Endothelial cell of umbilical vein (primary cell): Measurements from ENCODE around the gene TDRD10. TPM values are rescaled to one million over a fixed set of nuclear protein-coding genes. Genes with fewer than 3 reads are reported as not detected.

Experiments used
- BruUV-seq: library from RNA; stranded (reverse); fragments of 400-500 nt; replicated peaks from 2 replicates; lab custom pipeline; 2021; lab: Mats Ljungman, UMichigan
- CTCF ChIA-PET: fragments of 300-600, 350-600 bp; sonication (Branson Sonifier 250); formaldehyde crosslinking; loops from one replicate; lab custom pipeline; 2021; ENCODE audit warnings: antibody characterized with exemption, inconsistent platforms; lab: Charles Lee
- POLR2A ChIA-PET: fragments of 300-600, 350-600 bp; sonication (Branson Sonifier 250); formaldehyde crosslinking; loops from one replicate; lab custom pipeline; 2021; ENCODE audit warnings: antibody characterized with exemption, inconsistent platforms; lab: Charles Lee
- DNase-seq: peaks from one replicate; pipeline ENCODE4 v3.0.0-alpha.2; 2011; ENCODE audit warnings: low read depth, low spot score
- FAIRE-seq: peaks from 2 replicates; lab custom pipeline; 2011; peaks lifted over from hg19 to GRCh38; lab: Jason Lieb, UNC
- H2AFZ ChIP-seq: 2 replicates; pipeline ENCODE4 v1.6.0; 2012; ENCODE audit warnings: low read depth, low read length, control low read depth, inconsistent platforms
- H3K27ac ChIP-seq: 2 replicates; pipeline ENCODE4 v1.5.1; 2011; ENCODE audit warnings: low read depth, mild to moderate bottlenecking, control low read depth, low read length, moderate library complexity; ENCODE audit not compliant: insufficient read depth
- H3K27me3 ChIP-seq, 2 experiments: 2 replicates each; pipeline versions ENCODE4 v1.6.0 to v1.6.1; 2011; ENCODE audit warnings: low read length in 2 of 2, mixed read lengths in 1 of 2; ENCODE audit not compliant: control insufficient read depth in 2 of 2, insufficient read depth in 2 of 2
- H3K36me3 ChIP-seq, 2 experiments: 2 replicates in 1 of 2; 3 replicates in 1 of 2; pipeline ENCODE4 v1.5.1; 2011; ENCODE audit warnings: low read length in 2 of 2, mild to moderate bottlenecking in 1 of 2, moderate library complexity in 1 of 2; ENCODE audit not compliant: control insufficient read depth in 2 of 2, insufficient read depth in 2 of 2; ENCODE audit errors: extremely low read depth in 1 of 2
- H3K4me1 ChIP-seq: 3 replicates; pipeline ENCODE4 v1.5.1; 2011; ENCODE audit warnings: mild to moderate bottlenecking, low read length; ENCODE audit not compliant: control insufficient read depth, insufficient read depth; ENCODE audit errors: extremely low read depth
- H3K4me2 ChIP-seq: 2 replicates; pipeline ENCODE4 v1.6.1; 2011; ENCODE audit warnings: low read length, control low read depth, mixed read lengths; ENCODE audit not compliant: insufficient read depth
- H3K4me3 ChIP-seq, 3 experiments: fragments of 200-600 bp in 1 of 3; sonication (generic), shearing (Covaris generic) in 1 of 3; replicated peaks in 1 of 3; 2 replicates each; pipeline ENCODE4 v1.5.1; 2011 to 2016; ENCODE audit warnings: control low read depth in 3 of 3, low read length in 3 of 3, mild to moderate bottlenecking in 2 of 3, inconsistent platforms in 1 of 3, low read depth in 1 of 3, moderate library complexity in 1 of 3; ENCODE audit not compliant: insufficient read depth in 1 of 3
- H3K79me2 ChIP-seq: 2 replicates; pipeline ENCODE4 v1.6.0; 2012; ENCODE audit warnings: low read length, inconsistent platforms; ENCODE audit not compliant: control insufficient read depth, insufficient read depth
- H3K9ac ChIP-seq: replicated peaks from 2 replicates; pipeline ENCODE3; 2011; ENCODE audit warnings: low read length, control low read depth; ENCODE audit not compliant: insufficient read depth; ENCODE audit errors: extremely low read depth
- H3K9me1 ChIP-seq: replicated peaks from 3 replicates; pipeline ENCODE4 v1.6.0; 2011; ENCODE audit warnings: mild to moderate bottlenecking, low read length; ENCODE audit not compliant: control insufficient read depth, insufficient read depth; ENCODE audit errors: extremely low read depth
- H3K9me3 ChIP-seq: replicated peaks from 2 replicates; pipeline ENCODE4 v1.5.1; 2012; ENCODE audit warnings: low read length, inconsistent platforms; ENCODE audit not compliant: control insufficient read depth, insufficient read depth
- H4K20me1 ChIP-seq: replicated peaks from 2 replicates; pipeline ENCODE3; 2011; ENCODE audit warnings: mild to moderate bottlenecking, low read length; ENCODE audit not compliant: control insufficient read depth, insufficient read depth; ENCODE audit errors: extremely low read depth
- EZH2 ChIP-seq: IDR thresholded peaks from 2 replicates; pipeline ENCODE4 v1.6.1; 2012; ENCODE audit warnings: borderline replicate concordance, low read depth, mild to moderate bottlenecking, moderate library complexity, low read length, inconsistent platforms; ENCODE audit not compliant: severe bottlenecking
- FOS ChIP-seq: IDR thresholded peaks from 2 replicates; pipeline ENCODE4 v1.6.1; 2011; ENCODE audit warnings: mild to moderate bottlenecking, low read length, moderate library complexity, borderline replicate concordance; ENCODE audit not compliant: insufficient read depth
- JUN ChIP-seq: IDR thresholded peaks from 2 replicates; pipeline ENCODE4 v1.6.1; 2011; ENCODE audit warnings: borderline replicate concordance, low read depth; ENCODE audit not compliant: insufficient read length, insufficient read depth
- POLR2A ChIP-seq: IDR thresholded peaks from 2 replicates; pipeline ENCODE4 v1.6.1; 2012; ENCODE audit warnings: low read depth, mild to moderate bottlenecking, control low read depth, low read length
- POLR2AphosphoS5 ChIP-seq: IDR thresholded peaks from 2 replicates; pipeline ENCODE4 v1.6.1; 2012; ENCODE audit warnings: low read depth, mild to moderate bottlenecking, control low read depth, low read length, moderate library complexity; ENCODE audit not compliant: insufficient read depth
- dilution Hi-C: fragments of 300-500 bp; cut with MboI; formaldehyde crosslinking; loops from one replicate; pipeline ENCODE4 v1.15.0; 2019; ENCODE audit warnings: low sequenced_read_pairs; ENCODE audit not compliant: extremely low pct_ligation_motif_present
- intact Hi-C: fragments of 100-400 bp; cut with micrococcal nuclease; formaldehyde crosslinking; loops from one replicate; pipeline ENCODE4 v1.10.0; 2022
- polyA plus RNA-seq, 4 experiments: library from polyadenylated mRNA; depleted of rRNA in 3 of 4; stranded (reverse) in 3 of 4; unstranded in 1 of 4; fragments of >200 nt; gene quantifications; 2 replicates each; pipeline versions ENCODE4 v1.2.1 to v1.2.3, GENCODE V29; 2011 to 2012; ENCODE audit warnings: missing spikeins in 1 of 4
- total RNA-seq: library from RNA; stranded (reverse); gene quantifications from 2 replicates; pipeline ENCODE4 v1.2.3, GENCODE V29; 2021
- TF ChIP-seq, protein P1 (sequence below): IDR thresholded peaks from 2 replicates; pipeline ENCODE4 v1.6.1; 2011; ENCODE audit not compliant: insufficient read depth, insufficient read length

The TDRD10 gene
- total and polyA plus RNA-seq, 2 donors (not counting 3 experiments of a cell fraction or from before 2014, with no cell fraction given), result 6.1 to 9.1 TPM

DNA sequence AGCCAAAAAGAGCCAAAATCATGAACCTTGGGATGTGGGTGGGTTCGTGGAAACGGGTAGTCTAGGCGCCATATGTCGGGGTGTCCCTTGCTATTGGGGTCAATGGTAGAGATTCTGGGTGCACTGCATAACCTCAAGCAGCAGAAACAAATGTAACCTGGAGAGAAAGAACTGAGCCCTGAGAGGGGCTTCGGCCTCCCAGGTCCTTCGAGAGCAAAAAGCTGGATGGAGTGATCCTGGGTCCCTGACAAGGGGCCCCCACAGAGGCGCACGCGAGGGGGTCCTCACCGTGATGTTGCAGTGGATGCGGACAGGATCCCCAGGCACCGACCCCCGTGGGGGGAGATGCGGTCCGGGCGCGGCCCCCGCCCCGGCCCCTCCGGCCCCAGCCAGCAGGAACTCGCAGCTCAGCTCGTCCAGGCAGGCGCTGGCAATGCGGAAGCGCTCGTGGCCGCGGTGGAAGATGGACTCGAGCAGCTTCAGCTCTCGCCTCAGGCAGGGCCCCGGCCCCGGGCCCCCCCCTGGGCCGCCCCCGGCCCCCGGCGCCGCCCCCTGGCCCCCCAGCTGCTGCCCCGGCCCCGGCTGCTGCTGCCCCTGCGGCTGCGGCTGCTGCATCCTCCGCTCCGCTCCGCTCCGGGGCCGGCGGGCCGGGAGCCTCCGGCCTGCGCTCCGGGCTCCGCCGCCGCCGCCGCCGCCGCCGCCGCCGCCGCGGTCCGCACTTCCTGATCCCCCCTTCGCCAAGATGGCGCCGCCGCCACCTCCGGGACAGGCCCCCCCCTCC is 56.1 kb downstream of the TDRD10 start, which contains the start of gene UBE2Q1:
TSS of gene UBE2Q1 (minus strand) at position 724 of the 781 bp plus-strand sequence. CDS start at position 615, 109 bp downstream.
- no TSS peak for BruUV-seq
- ChIA-PET CTCF (interaction anchor here (0.6 to 6.2 kb wide), 8 partner anchors 11 to 308 kb away, joined by 3 to 49 read pairs (median 4); no protein-coding TSS in a partner anchor), POLR2A (no interaction called here)
- Histone ChIP-seq H3K4me3 (peak within 1 kb of the TSS; percentile 92), H3K27me3 (no peaks in the 10 kb centered on the region), H3K4me1 (peaks cover 26% of the 10 kb centered on the region), H3K27ac (peak within 1 kb of the TSS; percentile 67), H3K79me2 (peaks cover 32% of the 10 kb centered on the region), H2AFZ (peak within 1 kb of the TSS; percentile 94), H3K4me2 (peak within 1 kb of the TSS; percentile 94), H3K9ac (peak within 1 kb of the TSS; percentile 85), H3K36me3 (peaks cover 17 to 23% of the 10 kb centered on the region in 2 experiments), H3K9me3 (no peaks in the 10 kb centered on the region), H4K20me1 (no peaks in the 10 kb centered on the region), H3K9me1 (no peaks in the 10 kb centered on the region)
- intact Hi-C loops, result loop anchor here (1.0 to 5.0 kb wide), 8 partner anchors 50 to 459 kb away; partner anchors contain the start of genes ADAR, KCNN3, PMVK and UBAP2L
- DNase-seq (peak; percentile 32), FAIRE-seq (peak; percentile 8)
- dilution Hi-C loops, result no loop called here
- TF ChIP-seq EZH2 (no peak), POLR2A (peak; percentile 32), POLR2AphosphoS5 (peak; percentile 12)

DNA sequence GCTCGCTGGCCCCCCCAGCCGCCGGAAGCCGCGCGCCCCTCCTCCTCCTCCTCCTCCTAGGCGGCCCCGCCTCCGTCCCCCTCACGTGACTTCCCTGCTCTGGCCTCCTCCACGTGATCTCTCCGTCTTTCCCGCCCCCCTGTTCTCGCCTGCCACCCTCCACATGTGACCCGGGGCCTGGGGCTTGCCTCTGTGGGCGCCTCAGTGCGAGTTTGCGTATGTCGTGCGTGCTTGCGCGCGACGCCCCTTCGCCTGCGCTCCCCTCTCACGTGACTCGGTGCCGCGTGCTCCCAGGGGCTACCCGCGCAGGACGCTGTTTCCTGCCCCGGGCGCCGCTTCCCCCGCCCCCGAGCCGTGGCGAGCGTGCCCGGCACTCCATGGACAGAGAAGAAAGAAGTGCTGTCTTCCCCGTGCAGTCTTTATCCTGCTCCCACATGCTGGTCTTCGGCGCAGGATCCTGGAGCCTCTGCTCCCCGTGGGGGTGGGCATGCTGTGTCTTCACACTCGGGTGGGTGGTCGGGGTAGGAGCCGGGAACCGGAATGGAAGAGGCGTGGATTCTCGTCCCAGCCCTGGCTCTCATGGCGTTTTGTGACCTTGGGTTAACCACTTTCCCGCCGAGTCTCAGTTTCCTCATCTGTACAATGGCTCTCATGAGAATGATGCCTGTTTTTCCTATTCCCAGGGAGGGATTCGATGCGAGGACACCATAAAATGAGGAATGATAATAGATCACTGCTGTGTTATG is 56.9 kb downstream of the TDRD10 start:
- dilution Hi-C loops (no loop called here), intact Hi-C loops (loop anchor here (1.0 to 5.0 kb wide), 15 partner anchors 25 to 527 kb away; partner anchors contain the start of genes ADAR, KCNN3, PBXIP1 and PMVK)
- peak; percentile 96 for FAIRE-seq
- POLR2A ChIA-PET, result interaction anchor here (0.5 to 1.0 kb wide), 4 partner anchors 47 to 385 kb away, joined by 3 to 4 read pairs (median 4); no protein-coding TSS in a partner anchor
- DNase-seq, result peak; percentile 99
- Histone ChIP-seq H4K20me1 (no peaks in the 10 kb centered on the region), H3K9ac (peak overlapping the region; percentile 60), H3K36me3 (peaks cover 11 to 15% of the 10 kb centered on the region in 2 experiments), H3K79me2 (peaks cover 30% of the 10 kb centered on the region), H3K4me3 (peak overlapping the region in 2 of 3 experiments; percentile 56 to 92), H3K4me1 (peaks cover 26% of the 10 kb centered on the region), H3K27ac (peak overlapping the region; percentile 67), H3K4me2 (peak overlapping the region; percentile 71), H3K27me3 (no peaks in the 10 kb centered on the region), H3K9me1 (no peaks in the 10 kb centered on the region), H2AFZ (peak overlapping the region; percentile 94), H3K9me3 (no peaks in the 10 kb centered on the region)
- TF ChIP-seq JUN, result no peak
- TF ChIP-seq POLR2A, result peak; percentile 57
- TF ChIP-seq EZH2, result no peak
- TF ChIP-seq FOS, result no peak
- TF ChIP-seq, protein P1, sequence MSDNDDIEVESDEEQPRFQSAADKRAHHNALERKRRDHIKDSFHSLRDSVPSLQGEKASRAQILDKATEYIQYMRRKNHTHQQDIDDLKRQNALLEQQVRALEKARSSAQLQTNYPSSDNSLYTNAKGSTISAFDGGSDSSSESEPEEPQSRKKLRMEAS, result peak; percentile 100
- peak; percentile 65 for TF ChIP-seq POLR2AphosphoS5
- TSS peak; percentile 91 for BruUV-seq
- CTCF ChIA-PET, result interaction anchor here (0.6 to 6.2 kb wide), 43 partner anchors 9 to 533 kb away, joined by 3 to 51 read pairs (median 5); partner anchors contain the start of genes ADAR, CHRNB2, EFNA3 and PBXIP1
